RWPE2 (cell line): Measurements from ENCODE around the gene SIRT5.

Source experiments
- ATAC-seq: fragments of 200-7000 bp; cut with Tn5 transposase; 3 replicates; pipeline ENCODE4 v1.9.1; 2021; ENCODE audit warnings: low read depth
- DNase-seq: peaks from one replicate; pipeline ENCODE4 v3.0.0-alpha.2; 2020; ENCODE audit warnings: low spot score
- H3K27ac ChIP-seq: fragments of 450-650 bp; 2 replicates; pipeline ENCODE4 v1.5.1; 2017; ENCODE audit warnings: mild to moderate bottlenecking; ENCODE audit not compliant: poor library complexity, severe bottlenecking
- H3K27me3 ChIP-seq: fragments of 250-450 bp; sonication (Bioruptor Pico); 2 replicates; pipeline ENCODE4 v1.5.1; 2021; ENCODE audit warnings: mild to moderate bottlenecking, moderate library complexity; ENCODE audit not compliant: insufficient read depth, poor library complexity, severe bottlenecking
- H3K36me3 ChIP-seq: fragments of 250-450 bp; sonication (Bioruptor Pico); 2 replicates; pipeline ENCODE4 v1.5.1; 2020; ENCODE audit warnings: low read depth, mild to moderate bottlenecking, moderate library complexity
- H3K4me1 ChIP-seq: fragments of 250-450 bp; sonication (Bioruptor Pico); 2 replicates; pipeline ENCODE4 v1.5.1; 2021; ENCODE audit warnings: mild to moderate bottlenecking, moderate library complexity; ENCODE audit not compliant: insufficient read depth, poor library complexity, severe bottlenecking
- H3K4me3 ChIP-seq: fragments of 250-450 bp; sonication (Bioruptor Pico); 2 replicates; pipeline ENCODE4 v1.5.1; 2021; ENCODE audit warnings: mild to moderate bottlenecking, moderate library complexity; ENCODE audit not compliant: severe bottlenecking
- H3K9me3 ChIP-seq: fragments of 250-450 bp; sonication (Bioruptor Pico); 2 replicates; pipeline ENCODE4 v1.5.1; 2021; ENCODE audit warnings: mild to moderate bottlenecking, moderate library complexity; ENCODE audit not compliant: severe bottlenecking
- TF ChIP-seq, protein P1 (sequence below): fragments of 450-650 bp; IDR thresholded peaks from one replicate; pipeline ENCODE4 v1.5.1; 2017; ENCODE audit warnings: mild to moderate bottlenecking, moderate library complexity; ENCODE audit not compliant: poor library complexity, severe bottlenecking

SIRT5 gene

DNA sequence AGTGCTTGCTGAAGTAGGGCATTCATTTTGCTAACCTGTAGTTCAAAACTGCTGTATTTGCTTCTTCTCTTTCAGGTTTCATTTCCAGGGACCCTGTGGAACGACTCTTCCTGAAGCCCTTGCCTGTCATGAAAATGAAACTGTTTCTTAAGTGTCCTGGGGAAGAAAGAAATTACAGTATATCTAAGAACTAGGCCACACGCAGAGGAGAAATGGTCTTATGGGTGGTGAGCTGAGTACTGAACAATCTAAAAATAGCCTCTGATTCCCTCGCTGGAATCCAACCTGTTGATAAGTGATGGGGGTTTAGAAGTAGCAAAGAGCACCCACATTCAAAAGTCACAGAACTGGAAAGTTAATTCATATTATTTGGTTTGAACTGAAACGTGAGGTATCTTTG, 37.3 kb downstream of the SIRT5 start:
- TF ChIP-seq, protein P1, sequence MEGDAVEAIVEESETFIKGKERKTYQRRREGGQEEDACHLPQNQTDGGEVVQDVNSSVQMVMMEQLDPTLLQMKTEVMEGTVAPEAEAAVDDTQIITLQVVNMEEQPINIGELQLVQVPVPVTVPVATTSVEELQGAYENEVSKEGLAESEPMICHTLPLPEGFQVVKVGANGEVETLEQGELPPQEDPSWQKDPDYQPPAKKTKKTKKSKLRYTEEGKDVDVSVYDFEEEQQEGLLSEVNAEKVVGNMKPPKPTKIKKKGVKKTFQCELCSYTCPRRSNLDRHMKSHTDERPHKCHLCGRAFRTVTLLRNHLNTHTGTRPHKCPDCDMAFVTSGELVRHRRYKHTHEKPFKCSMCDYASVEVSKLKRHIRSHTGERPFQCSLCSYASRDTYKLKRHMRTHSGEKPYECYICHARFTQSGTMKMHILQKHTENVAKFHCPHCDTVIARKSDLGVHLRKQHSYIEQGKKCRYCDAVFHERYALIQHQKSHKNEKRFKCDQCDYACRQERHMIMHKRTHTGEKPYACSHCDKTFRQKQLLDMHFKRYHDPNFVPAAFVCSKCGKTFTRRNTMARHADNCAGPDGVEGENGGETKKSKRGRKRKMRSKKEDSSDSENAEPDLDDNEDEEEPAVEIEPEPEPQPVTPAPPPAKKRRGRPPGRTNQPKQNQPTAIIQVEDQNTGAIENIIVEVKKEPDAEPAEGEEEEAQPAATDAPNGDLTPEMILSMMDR = no peak
- no peaks in the 10 kb centered on the region for H3K27me3 ChIP-seq
- no peak overlapping the region for H3K27ac ChIP-seq
- ATAC-seq = no peak
- H3K9me3 ChIP-seq = no peaks in the 10 kb centered on the region
- H3K4me1 ChIP-seq = peaks cover 12% of the 10 kb centered on the region
- no peak overlapping the region for H3K4me3 ChIP-seq
- no peak for DNase-seq
- H3K36me3 ChIP-seq = peaks cover 6% of the 10 kb centered on the region

DNA sequence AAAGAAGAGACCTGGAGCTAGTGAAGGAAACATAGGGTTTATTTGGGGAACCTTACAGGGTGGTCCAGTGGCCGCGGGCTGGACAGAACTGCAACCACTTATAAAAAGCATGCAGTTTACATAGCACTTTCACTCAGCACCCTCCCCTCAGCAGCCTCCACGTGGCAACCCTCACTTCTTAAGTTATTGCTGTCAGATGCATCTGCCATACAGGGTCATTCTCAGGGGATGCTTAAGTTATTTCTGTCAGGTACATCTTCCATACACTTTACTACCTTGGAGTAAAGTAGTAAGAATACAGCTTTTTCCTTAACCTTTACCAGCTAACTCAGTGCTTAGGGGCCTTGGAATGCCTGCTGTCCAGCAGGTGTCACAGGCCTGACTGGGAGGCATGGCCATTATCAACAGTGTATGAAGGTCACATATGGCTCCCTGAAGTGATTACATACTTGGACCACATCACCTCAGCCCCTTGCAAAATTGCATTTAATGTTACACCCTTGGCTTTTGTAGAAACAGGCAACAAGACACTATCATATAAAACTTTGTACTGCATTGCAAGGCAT, 38.7 kb downstream of the SIRT5 start:
- no peaks in the 10 kb centered on the region for H3K9me3 ChIP-seq

DNA sequence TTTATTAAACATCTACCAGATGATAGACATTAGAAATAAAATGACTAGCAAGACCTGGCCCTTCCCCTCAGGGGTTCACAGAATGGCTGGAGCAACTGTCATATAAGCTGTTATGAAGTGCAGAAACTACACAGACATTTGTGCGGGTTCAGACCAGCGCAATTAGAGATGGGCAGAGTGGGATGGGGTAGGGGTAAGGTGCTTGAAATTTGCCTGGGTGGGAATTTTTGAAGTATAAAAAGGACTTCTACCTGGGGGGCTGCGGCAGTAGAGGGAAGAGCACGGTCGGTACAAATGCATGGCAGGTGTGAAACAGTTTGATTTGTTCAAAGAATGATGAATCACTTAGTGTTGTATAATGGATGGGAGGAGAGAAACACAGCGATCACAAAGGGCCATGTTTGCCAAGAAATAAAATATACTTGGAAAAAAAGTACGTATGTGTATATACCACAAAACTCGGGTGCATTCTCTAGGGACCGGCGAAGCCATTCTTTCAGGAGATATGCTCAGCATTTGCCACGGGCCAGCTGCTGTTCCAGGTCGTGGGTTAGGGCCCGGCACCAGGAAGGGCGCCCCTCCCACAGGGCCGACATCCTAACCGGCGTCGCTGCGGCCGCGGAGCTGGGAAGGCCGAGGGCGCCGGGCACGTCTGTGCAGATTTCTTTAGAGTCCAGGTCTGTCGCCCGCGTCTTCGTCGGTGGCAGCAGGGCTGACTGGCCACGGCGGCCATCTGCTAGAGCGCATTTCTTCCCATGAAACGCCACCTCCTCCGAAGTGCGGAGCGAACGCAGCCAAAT, 39.9 kb downstream of the SIRT5 start:
- ATAC-seq (peak; percentile 55), DNase-seq (no peak)
- TF ChIP-seq, protein P1 = no peak
- Histone ChIP-seq H3K36me3 (peaks cover 31% of the 10 kb centered on the region), H3K9me3 (no peaks in the 10 kb centered on the region), H3K4me3 (peak overlapping the region; percentile 66), H3K27me3 (no peaks in the 10 kb centered on the region), H3K4me1 (peaks cover 13% of the 10 kb centered on the region), H3K27ac (peak overlapping the region; percentile 68)

More for the DNA sequence above, 38.7 kb downstream of the SIRT5 start:
- Histone ChIP-seq H3K27ac (no peak overlapping the region), H3K4me3 (no peak overlapping the region), H3K36me3 (peaks cover 20% of the 10 kb centered on the region), H3K27me3 (no peaks in the 10 kb centered on the region), H3K4me1 (peaks cover 13% of the 10 kb centered on the region)
- ATAC-seq = no peak
- TF ChIP-seq, protein P1 = no peak
- DNase-seq = no peak

DNA sequence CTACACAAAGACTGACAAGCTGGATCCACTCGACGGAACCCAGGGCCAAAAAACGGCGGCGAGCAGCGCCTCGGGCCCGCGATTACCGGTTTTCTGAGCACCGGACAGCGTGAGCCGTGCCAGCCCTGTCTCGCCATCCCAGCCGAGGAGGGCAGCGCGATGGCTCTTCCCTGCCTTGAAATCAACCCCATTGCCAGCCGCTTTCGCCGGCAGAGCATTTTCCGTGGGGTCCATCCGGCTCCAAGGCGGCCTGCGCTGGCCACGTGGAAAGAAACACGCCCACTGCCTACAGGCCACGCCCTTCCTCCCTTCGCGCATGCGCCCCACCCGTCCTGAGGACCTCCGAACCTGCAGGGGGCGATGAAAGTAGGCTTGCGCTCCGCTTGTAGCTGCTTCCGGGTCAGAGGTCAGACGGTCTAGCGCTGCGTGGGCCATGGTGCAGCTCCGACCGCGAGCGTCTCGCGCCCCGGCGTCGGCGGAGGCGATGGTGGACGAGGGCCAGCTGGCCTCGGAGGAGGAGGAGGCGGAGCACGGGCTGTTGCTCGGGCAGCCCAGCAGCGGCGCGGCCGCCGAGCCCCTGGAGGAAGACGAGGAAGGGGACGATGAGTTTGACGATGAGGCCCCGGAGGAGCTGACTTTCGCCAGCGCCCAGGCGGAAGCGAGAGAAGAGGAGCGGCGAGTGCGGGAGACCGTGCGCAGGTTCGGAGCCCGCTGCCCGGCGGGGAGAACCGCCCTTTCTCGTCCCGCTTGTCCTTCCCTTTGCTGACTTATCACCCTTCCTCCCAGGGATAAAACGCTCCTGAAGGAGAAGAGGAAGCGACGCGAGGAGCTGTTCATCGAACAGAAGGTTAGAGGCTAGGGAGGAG, 40.8 kb downstream of the SIRT5 start, which contains the start of gene NOL7:
Gene NOL7, plus strand, starts transcription at position 410 of the 866 bp plus-strand sequence. Its CDS starts 24 bp downstream, at position 434.
- Histone ChIP-seq H3K9me3 (no peaks in the 10 kb centered on the region), H3K4me1 (peaks cover 13% of the 10 kb centered on the region), H3K36me3 (peaks cover 40% of the 10 kb centered on the region), H3K4me3 (peak within 1 kb of the TSS; percentile 66), H3K27ac (peak within 1 kb of the TSS; percentile 68), H3K27me3 (no peaks in the 10 kb centered on the region)
- ATAC-seq (peak; percentile 86), DNase-seq (peak; percentile 97)
- TF ChIP-seq, protein P1 = peak; percentile 96
